Measurements from ENCODE around the gene RASD2. TPM values are rescaled to one million over a fixed set of nuclear protein-coding genes. Genes with fewer than 3 reads are reported as not detected.
A peak's percentile ranks its signal among the peaks of the same experiment; 100 is the strongest.

Gene RASD2
- total and polyA plus RNA-seq, 8 donors: 0.13 to 1.3 (median 0.17) TPM

GRCh38 chr22:35592418-35592967, 51.9 kb downstream of the RASD2 start:
- H3K4me1 ChIP-seq: peaks cover 0 to 24% of the 10 kb centered on the region in 2 donors
- intact Hi-C loops (cut with DNase I): no loop called here
- peak; percentile 13 for ATAC-seq

GRCh38 chr22:35593071-35593890, 52.6 kb downstream of the RASD2 start:
- H3K36me3 ChIP-seq: no peaks in the 10 kb centered on the region
- no peak overlapping the region for H3K4me3 ChIP-seq
- H3K4me1 ChIP-seq: peaks cover 0 to 16% of the 10 kb centered on the region in 2 donors
- H3K27me3 ChIP-seq: no peaks in the 10 kb centered on the region
- intact Hi-C loops (cut with DNase I): no loop called here
- DNase-seq: no peak
- H3K9me3 ChIP-seq: no peaks in the 10 kb centered on the region
- TF ChIP-seq CTCF (IDR thresholded peaks at IDR 0.05): no peak
- no peak overlapping the region for H3K27ac ChIP-seq
- ATAC-seq: no peak

More at GRCh38 chr22:35592418-35592967, 51.9 kb downstream of the RASD2 start:
- TF ChIP-seq CTCF (IDR thresholded peaks at IDR 0.05): no peak
- no peaks in the 10 kb centered on the region for H3K9me3 ChIP-seq
- no peaks in the 10 kb centered on the region for H3K27me3 ChIP-seq
- no peak overlapping the region for H3K4me3 ChIP-seq
- H3K27ac ChIP-seq: no peak overlapping the region
- peak in 1 of 4 donors; percentile 71 for DNase-seq
- H3K36me3 ChIP-seq: no peaks in the 10 kb centered on the region

- TF ChIP-seq CTCF (IDR thresholded peaks at IDR 0.05): no peak
- Histone ChIP-seq H3K4me3 (no peak overlapping the region), H3K4me1 (peaks cover 0 to 9% of the 10 kb centered on the region in 2 donors), H3K9me3 (no peaks in the 10 kb centered on the region), H3K27ac (no peak overlapping the region), H3K36me3 (no peaks in the 10 kb centered on the region), H3K27me3 (no peaks in the 10 kb centered on the region)
- ATAC-seq: no peak
- intact Hi-C loops (cut with DNase I): no loop called here
- DNase-seq: peak in 3 of 4 donors; percentile 17 to 36 (median 32)
These were observed 53.4 kb downstream of the RASD2 start for GRCh38 chr22:35593891-35594470.

- no peaks in the 10 kb centered on the region for H3K27me3 ChIP-seq
- intact Hi-C loops (cut with DNase I): no loop called here
- no peaks in the 10 kb centered on the region for H3K36me3 ChIP-seq
- ATAC-seq (no peak), DNase-seq (peak in 1 of 4 donors; percentile 53)
- TF ChIP-seq CTCF (IDR thresholded peaks at IDR 0.05): no peak
- H3K9me3 ChIP-seq: no peaks in the 10 kb centered on the region
- H3K4me1 ChIP-seq: peaks cover 0 to 2% of the 10 kb centered on the region in 2 donors
- no peak overlapping the region for H3K27ac ChIP-seq
- H3K4me3 ChIP-seq: no peak overlapping the region
These were observed 54.1 kb downstream of the RASD2 start for GRCh38 chr22:35594686-35595085.

- H3K27me3 ChIP-seq: no peaks in the 10 kb centered on the region
- H3K9me3 ChIP-seq: no peaks in the 10 kb centered on the region
- ATAC-seq: no peak
- TF ChIP-seq CTCF (IDR thresholded peaks at IDR 0.05): no peak
- H3K4me3 ChIP-seq: no peak overlapping the region
- H3K4me1 ChIP-seq: no peaks in the 10 kb centered on the region
- no peak overlapping the region for H3K27ac ChIP-seq
- intact Hi-C loops (cut with DNase I): no loop called here
- DNase-seq: peak in 1 of 4 donors; percentile 13
- H3K36me3 ChIP-seq: no peaks in the 10 kb centered on the region
These were observed 56.2 kb downstream of the RASD2 start for GRCh38 chr22:35596821-35597220.

Measured in left lung (tissue), 10 donors.